ENCODE data around the gene SUMO2.
"Not testable (repeated sequence)": the region's sequence is repeated elsewhere in the genome, so short reads cannot be mapped to it uniquely, and the experiment has no call there.

The SUMO2 gene

GRCh38 chr17:75138519-75138918 lies 44.2 kb downstream of the SUMO2 start:
- no peak for DNase-seq

- not testable (repeated sequence) for DNase-seq
Observed at GRCh38 chr17:75137762-75138161, 45.0 kb downstream of the SUMO2 start.

DNA sequence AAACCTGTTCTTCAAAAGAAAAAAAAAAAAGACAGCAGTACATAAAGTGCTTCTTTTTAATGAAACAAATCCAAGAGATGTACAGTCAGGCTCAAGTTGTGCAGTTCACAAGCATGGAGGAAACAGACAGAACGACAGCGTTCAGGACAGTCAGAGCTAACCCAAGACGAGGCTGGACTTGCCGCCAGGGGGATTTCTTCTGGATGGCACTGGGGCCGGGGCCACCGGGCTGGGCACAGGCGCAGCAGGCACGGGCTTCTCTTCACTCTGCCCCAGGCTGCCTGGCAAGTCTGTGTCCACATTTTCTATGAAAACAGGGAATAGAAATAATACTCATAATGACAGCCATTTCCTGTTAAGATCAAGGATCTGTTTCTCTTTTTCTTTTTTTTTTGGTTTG lies 46.8 kb downstream of the SUMO2 start:
- no peak for DNase-seq

- DNase-seq = no peak
Observed at GRCh38 chr17:75135452-75135851, 47.3 kb downstream of the SUMO2 start.

GRCh38 chr17:75133607-75134347 lies 49.0 kb downstream of the SUMO2 start:
- DNase-seq = not testable (repeated sequence)

DNA sequence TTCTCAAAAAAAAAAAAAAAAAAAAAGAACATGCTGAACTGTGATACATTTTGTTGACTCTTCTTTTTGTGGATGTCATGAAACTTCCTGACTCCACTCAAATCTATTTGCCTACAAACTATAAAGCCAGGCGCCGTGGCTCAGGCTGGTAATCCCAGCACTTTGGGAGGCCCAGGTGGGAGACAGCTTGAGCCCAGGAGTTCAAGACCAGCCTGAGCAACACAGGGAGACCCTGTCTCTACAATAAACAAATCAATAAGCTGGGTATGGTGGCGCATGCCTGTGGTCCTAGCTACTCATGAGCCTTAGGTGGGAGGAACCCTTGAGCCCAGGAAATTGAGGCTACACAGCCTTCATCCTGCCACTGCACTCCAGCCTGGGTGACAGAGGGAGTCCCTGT lies 49.8 kb downstream of the SUMO2 start:
- DNase-seq = peak; percentile 45

- peak; percentile 72 for DNase-seq
Observed at GRCh38 chr17:75132018-75133000, 50.5 kb downstream of the SUMO2 start.

- peak; percentile 93 for DNase-seq
Observed at GRCh38 chr17:75131278-75132017, 51.3 kb downstream of the SUMO2 start, which contains the start of gene NT5C. TSS of gene NT5C (minus strand) at chr17:75131742. CDS start at chr17:75131707, 35 bp downstream.

DNA sequence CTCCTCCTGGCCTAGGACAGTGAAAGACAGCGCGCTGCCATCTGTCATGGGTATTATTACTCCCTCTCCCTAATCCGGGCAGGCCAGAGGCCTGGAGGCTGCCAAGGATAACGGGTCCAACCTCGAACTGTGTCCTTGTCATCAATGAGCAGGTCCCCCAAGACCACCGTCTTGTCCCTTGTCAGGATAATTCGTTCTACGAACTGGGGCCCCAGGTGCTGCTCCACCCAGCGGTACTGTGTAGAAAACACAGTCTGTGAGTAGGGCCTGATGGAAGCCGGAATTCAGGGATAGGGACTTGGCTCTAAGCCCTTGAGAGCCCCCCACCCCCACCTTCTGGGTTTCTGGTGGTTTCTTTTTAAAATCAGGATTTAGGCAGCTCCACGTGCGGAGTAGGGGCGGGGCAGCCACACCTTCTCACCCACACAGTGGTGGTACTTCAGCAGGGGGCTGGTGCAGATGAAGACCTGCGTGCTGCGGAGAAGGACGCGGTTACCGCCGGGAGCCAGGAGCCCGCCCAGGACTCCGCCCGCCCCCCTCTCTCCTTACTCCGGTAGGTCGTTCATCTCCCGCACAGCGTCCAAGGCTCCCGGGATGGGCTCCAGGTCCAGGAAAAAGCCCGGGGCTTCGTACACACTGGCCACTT lies 52.0 kb downstream of the SUMO2 start:
- DNase-seq = peak; percentile 94

DNA sequence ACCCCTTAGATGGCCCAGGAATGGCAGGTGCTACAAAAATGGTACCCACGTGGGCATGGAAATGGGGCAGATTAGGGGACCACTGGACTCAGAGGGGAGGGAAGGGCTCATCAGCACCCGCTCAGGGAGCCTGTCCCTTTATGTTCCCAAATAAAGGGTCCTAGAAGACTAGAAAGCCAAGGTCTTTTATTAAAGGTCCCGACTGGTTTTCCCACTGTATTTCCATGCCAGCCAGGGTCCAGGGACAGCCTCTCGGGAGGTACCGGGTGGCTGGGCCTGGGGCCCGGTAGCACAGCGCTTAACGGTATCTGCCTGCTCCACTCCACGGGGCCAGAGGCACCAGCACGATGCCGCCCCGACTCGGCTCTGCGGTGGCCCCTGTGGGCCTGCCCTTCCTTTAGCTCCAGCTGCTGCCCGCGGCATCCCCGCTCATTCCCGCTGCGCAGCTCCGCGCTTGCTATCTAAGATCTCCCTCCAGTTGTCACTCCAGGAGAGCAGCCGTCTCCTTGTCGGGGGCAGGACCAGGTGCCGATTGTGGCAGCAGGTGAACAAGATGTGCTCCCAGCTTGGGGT lies 52.6 kb downstream of the SUMO2 start:
- DNase-seq = no peak

- DNase-seq = no peak
Observed at GRCh38 chr17:75129576-75129975, 53.2 kb downstream of the SUMO2 start.

DNA sequence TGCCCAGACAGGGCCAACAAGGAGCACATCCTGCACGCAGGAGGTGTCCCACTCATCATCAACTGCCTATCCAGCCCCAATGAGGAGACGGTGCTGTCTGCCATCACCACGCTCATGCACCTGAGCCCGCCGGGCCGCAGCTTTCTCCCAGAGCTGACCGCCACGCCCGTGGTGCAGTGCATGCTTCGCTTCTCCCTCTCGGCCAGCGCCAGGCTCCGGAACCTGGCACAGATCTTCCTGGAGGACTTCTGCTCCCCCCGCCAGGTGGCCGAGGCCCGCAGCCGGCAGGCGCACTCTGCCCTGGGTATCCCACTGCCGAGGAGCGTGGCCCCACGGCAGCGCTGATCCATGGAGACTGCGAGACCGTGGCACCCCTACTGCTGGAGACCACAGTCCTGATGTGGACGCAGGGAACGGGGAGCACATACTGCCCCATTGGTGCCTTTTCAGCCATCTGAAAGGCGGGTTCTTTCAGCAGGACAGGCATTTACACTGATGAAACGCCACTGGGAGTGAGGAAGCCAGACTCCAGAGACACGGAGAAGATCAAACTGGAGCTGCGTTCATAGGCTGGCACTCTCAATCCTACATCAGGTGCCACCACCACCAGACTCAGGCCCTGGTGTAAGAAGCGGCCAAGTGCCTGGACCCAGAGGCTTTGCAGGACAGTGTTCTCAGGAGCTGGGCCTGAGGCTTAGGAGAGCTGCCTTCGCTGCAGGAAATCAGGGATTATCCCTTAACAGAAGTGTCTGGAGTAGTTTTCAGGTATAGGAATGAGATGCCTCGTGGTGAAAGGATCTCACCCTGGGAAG lies 53.9 kb downstream of the SUMO2 start:
- DNase-seq = peak; percentile 70

DNA sequence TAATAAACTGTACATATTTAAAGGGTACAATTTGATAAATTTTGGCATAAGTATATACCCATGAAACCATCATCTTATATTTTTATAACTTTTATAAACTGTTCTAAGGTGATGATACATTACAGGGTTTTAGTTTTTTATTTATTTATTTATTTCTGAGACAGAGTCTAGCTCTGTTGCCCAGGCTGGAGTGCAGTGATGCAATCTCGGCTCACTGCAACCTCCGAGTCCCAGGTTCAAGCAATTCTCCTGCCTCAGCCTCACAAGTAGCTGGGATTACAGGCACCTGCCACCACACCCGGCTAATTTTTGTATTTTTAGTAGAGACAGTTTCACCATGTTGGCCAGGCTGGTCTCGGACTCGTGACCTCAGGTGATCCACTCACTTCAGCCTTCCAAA lies 54.8 kb downstream of the SUMO2 start:
- not testable (repeated sequence) for DNase-seq

- DNase-seq = no peak
Observed at GRCh38 chr17:75126954-75127353, 55.8 kb downstream of the SUMO2 start.

DNA sequence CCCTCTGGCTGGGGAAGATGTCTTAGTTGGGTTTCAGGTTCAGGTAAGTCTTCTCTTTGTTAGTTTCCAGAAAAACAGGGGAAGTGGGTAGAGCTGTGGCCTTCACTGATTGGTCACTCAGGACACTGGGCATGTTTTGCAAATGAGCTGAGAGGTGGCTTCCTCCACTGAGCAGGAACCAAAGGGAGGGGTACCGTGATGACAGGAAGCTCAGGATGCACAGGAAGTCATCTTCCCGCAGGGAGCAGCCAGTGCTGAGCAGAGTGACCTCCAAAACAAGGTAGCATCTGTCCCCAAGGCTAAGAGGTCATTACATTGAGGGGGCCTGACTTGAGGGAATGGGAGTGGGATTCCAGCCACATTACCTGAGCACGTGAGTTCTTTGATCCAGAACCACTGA lies 56.8 kb downstream of the SUMO2 start:
- no peak for DNase-seq

DNA sequence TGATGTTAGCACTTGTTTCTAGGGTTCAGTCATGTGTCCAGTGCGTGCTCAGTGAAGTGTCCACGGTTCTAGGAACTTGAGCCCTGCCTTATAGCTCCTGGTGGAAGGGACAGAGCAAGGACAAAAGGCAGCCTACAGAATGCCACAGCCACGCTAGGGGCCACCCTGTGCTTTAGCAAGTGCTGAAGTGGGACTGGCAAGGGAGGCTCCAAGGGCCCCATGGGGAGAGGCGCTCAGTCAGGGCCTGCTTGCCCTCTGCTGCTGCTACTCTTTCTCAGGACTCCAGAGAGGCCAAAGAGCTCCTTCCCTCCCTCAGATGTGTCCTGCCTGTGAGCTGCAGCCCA lies 58.0 kb downstream of the SUMO2 start:
- no peak for DNase-seq

DNA sequence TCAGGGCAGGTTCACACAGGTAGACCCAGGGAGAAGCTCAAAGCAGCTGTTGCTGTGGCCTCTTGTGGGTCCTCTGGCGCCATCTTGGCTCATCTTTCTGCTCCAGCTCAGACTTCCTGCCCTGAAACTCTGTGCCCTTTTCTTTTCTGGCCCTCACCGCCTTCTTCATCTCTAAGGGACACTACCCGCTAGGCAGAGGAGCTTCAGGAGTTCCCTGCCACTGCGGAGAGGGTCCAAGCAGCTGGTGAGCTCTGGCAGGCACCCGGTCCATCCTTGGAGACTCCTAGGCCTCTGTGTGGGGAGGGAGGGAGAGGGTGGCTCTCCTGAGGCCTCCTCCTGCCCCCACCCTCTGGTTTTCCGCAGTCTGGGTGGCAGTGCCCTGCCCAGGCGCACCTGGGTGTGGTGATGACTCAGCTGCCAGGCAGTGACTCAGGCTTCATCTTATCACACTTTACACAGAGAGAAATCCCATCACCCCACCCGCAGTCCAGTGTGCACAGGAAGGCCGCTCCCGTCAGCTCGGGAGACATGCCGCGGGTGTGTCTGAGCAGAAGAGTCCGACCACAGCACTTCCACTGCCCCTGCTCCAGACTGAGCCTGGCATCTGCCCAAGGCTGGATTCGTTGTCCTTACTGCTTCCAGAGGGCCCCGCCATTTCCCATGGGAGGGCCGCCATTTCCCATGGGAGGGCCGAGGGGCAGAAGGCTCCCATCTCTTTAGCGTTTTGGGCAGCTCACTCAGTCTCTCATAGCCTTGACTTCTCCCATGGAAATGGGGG lies 58.5 kb downstream of the SUMO2 start:
- DNase-seq = no peak

- DNase-seq = no peak
Observed at GRCh38 chr17:75118307-75118706, 64.5 kb downstream of the SUMO2 start.

- no peak for DNase-seq
Observed at GRCh38 chr17:75116737-75117136, 66.0 kb downstream of the SUMO2 start.

All from NCI-H82 (cell line).